ENCODE measurements around the gene VWF.
"Not testable (repeated sequence)": the region's sequence is repeated elsewhere in the genome, so short reads cannot be mapped to it uniquely, and the experiment has no call there.

VWF gene

GRCh38 chr12:6102021-6102420 lies 22.4 kb downstream of the VWF start:
- DNase-seq: not testable (repeated sequence)

GRCh38 chr12:6099316-6099715 lies 25.2 kb downstream of the VWF start:
- DNase-seq: no peak

- DNase-seq: no peak
Observed at GRCh38 chr12:6097411-6097810, 27.1 kb downstream of the VWF start.

- DNase-seq: no peak
Observed at GRCh38 chr12:6096527-6096926, 27.9 kb downstream of the VWF start.

- no peak for DNase-seq
Observed at GRCh38 chr12:6095269-6095668, 29.2 kb downstream of the VWF start.

GRCh38 chr12:6093764-6094163 lies 30.7 kb downstream of the VWF start:
- no peak for DNase-seq

GRCh38 chr12:6092784-6093722 lies 31.4 kb downstream of the VWF start:
- no peak for DNase-seq

- DNase-seq: no peak
Observed at GRCh38 chr12:6091786-6092566, 32.5 kb downstream of the VWF start.

- no peak for DNase-seq
Observed at GRCh38 chr12:6090803-6091202, 33.7 kb downstream of the VWF start.

GRCh38 chr12:6088921-6089747 lies 35.3 kb downstream of the VWF start:
- DNase-seq: no peak

- no peak for DNase-seq
Observed at GRCh38 chr12:6086316-6086715, 38.2 kb downstream of the VWF start.

GRCh38 chr12:6085841-6086240 lies 38.6 kb downstream of the VWF start:
- DNase-seq: no peak

- no peak for DNase-seq
Observed at GRCh38 chr12:6084969-6085450, 39.5 kb downstream of the VWF start.

- DNase-seq: no peak
Observed at GRCh38 chr12:6084261-6084968, 40.1 kb downstream of the VWF start.

- DNase-seq: no peak
Observed at GRCh38 chr12:6083601-6084000, 40.9 kb downstream of the VWF start.

GRCh38 chr12:6082613-6083012 lies 41.9 kb downstream of the VWF start:
- no peak for DNase-seq

- no peak for DNase-seq
Observed at GRCh38 chr12:6080149-6081045, 44.1 kb downstream of the VWF start.

GRCh38 chr12:6078398-6079096 lies 45.9 kb downstream of the VWF start:
- no peak for DNase-seq

- DNase-seq: no peak
Observed at GRCh38 chr12:6077692-6078083, 46.8 kb downstream of the VWF start.
